IMR-90 (cell line): ENCODE results near the gene LLPH. TPM values are rescaled to one million over a fixed set of nuclear protein-coding genes. Genes with fewer than 3 reads are reported as not detected.

Experiments used
- ATAC-seq: fragments of 200-7000 bp; cut with Tn5 transposase; 2 replicates; pipeline ENCODE4 v1.9.1; 2020; ENCODE audit warnings: low read depth, mild to moderate bottlenecking, moderate library complexity
- BruUV-seq: library from RNA; stranded (reverse); fragments of 400-500 nt; replicated peaks from 2 replicates; lab custom pipeline; 2021; lab: Mats Ljungman, UMichigan
- CTCF ChIA-PET: fragments of 300-600 bp; formaldehyde crosslinking; extraction: SDS; loops from one replicate; lab custom pipeline; 2021; ENCODE audit warnings: antibody characterized with exemption; lab: Yijun Ruan, JAX
- POLR2A ChIA-PET: fragments of 300-600 bp; sonication (Branson Sonifier 250); formaldehyde crosslinking; loops from one replicate; lab custom pipeline; 2022; ENCODE audit warnings: antibody characterized with exemption; ENCODE audit not compliant: unreplicated experiment; lab: Charles Lee
- DNase-seq: peaks from one replicate; pipeline ENCODE4 v3.0.0; 2013
- H2AFZ ChIP-seq: replicated peaks from 2 replicates; pipeline ENCODE3; 2013; ENCODE audit warnings: low read length, mild to moderate bottlenecking; ENCODE audit not compliant: poor library complexity
- H2AK5ac ChIP-seq: 2 replicates; pipeline ENCODE4 v1.6.1; 2013; ENCODE audit warnings: low read depth, low read length, inconsistent platforms
- H2AK9ac ChIP-seq: replicated peaks from 2 replicates; pipeline ENCODE3; 2013; ENCODE audit warnings: mild to moderate bottlenecking, low read depth, low read length, moderate library complexity; ENCODE audit not compliant: poor library complexity
- H2BK120ac ChIP-seq: 2 replicates; pipeline ENCODE4 v1.6.1; 2013; ENCODE audit warnings: low read depth, low read length, inconsistent platforms
- H2BK15ac ChIP-seq: 3 replicates; pipeline ENCODE4 v1.6.1; 2013; ENCODE audit warnings: low read depth, low read length, inconsistent platforms
- H2BK20ac ChIP-seq: 2 replicates; pipeline ENCODE4 v1.6.1; 2013; ENCODE audit warnings: low read depth, mild to moderate bottlenecking, inconsistent platforms, low read length, moderate library complexity
- H2BK5ac ChIP-seq: 2 replicates; pipeline ENCODE4 v1.6.1; 2013; ENCODE audit warnings: mild to moderate bottlenecking, low read depth, low read length, inconsistent platforms; ENCODE audit not compliant: poor library complexity, severe bottlenecking
- H3K14ac ChIP-seq: replicated peaks from 2 replicates; pipeline ENCODE4 v1.6.1; 2013; ENCODE audit warnings: low read depth, low read length, inconsistent platforms
- H3K18ac ChIP-seq: 2 replicates; pipeline ENCODE4 v1.6.1; 2013; ENCODE audit warnings: low read depth, low read length, control low read depth
- H3K23ac ChIP-seq: 2 replicates; pipeline ENCODE4 v1.6.1; 2013; ENCODE audit warnings: low read depth, low read length, inconsistent platforms
- H3K27ac ChIP-seq: 2 replicates; pipeline ENCODE4 v1.5.1; 2013; ENCODE audit warnings: mild to moderate bottlenecking, control low read depth, low read length; ENCODE audit not compliant: insufficient read depth
- H3K27me3 ChIP-seq: 2 replicates; pipeline ENCODE4 v1.6.1; 2013; ENCODE audit warnings: low read length; ENCODE audit not compliant: control insufficient read depth, insufficient read depth
- H3K36me3 ChIP-seq: 2 replicates; pipeline ENCODE4 v1.6.1; 2013; ENCODE audit warnings: low read length, mixed read lengths; ENCODE audit not compliant: control insufficient read depth, insufficient read depth
- H3K4ac ChIP-seq: 2 replicates; pipeline ENCODE4 v1.6.1; 2013; ENCODE audit warnings: low read depth, low read length, inconsistent platforms
- H3K4me1 ChIP-seq: 2 replicates; pipeline ENCODE4 v1.6.1; 2013; ENCODE audit warnings: low read length, mixed read lengths; ENCODE audit not compliant: control insufficient read depth, insufficient read depth
- H3K4me2 ChIP-seq: 2 replicates; pipeline ENCODE4 v1.6.1; 2013; ENCODE audit warnings: low read depth, mild to moderate bottlenecking, control low read depth, low read length, moderate library complexity
- H3K4me3 ChIP-seq: 2 replicates; pipeline ENCODE4 v1.5.1; 2013; ENCODE audit warnings: low read depth, mild to moderate bottlenecking, control low read depth, low read length, moderate library complexity; ENCODE audit not compliant: insufficient read depth
- H3K56ac ChIP-seq: 2 replicates; pipeline ENCODE4 v1.6.1; 2013; ENCODE audit warnings: low read length, inconsistent platforms; ENCODE audit not compliant: insufficient read depth; ENCODE audit errors: extremely low read depth
- H3K79me1 ChIP-seq, 2 experiments: 2 replicates each; pipeline ENCODE4 v1.6.1; 2013; ENCODE audit warnings: low read length in 2 of 2, inconsistent platforms in 1 of 2, low read depth in 1 of 2
- H3K9ac ChIP-seq: 2 replicates; pipeline ENCODE4 v1.6.1; 2013; ENCODE audit warnings: low read depth, low read length, control low read depth
- H3K9me1 ChIP-seq: 2 replicates; pipeline ENCODE4 v1.6.1; 2013; ENCODE audit warnings: low read length, inconsistent platforms; ENCODE audit not compliant: insufficient read depth
- H3K9me3 ChIP-seq: 2 replicates; pipeline ENCODE4 v1.6.1; 2013; ENCODE audit warnings: low read length; ENCODE audit not compliant: control insufficient read depth, insufficient read depth
- H4K20me1 ChIP-seq: 2 replicates; pipeline ENCODE4 v1.6.1; 2013; ENCODE audit warnings: low read length, inconsistent platforms; ENCODE audit not compliant: insufficient read depth
- H4K5ac ChIP-seq: 2 replicates; pipeline ENCODE4 v1.6.1; 2013; ENCODE audit warnings: mild to moderate bottlenecking, low read depth, low read length, control low read depth
- H4K8ac ChIP-seq, 2 experiments: 2 replicates each; pipeline ENCODE4 v1.6.1; 2013; ENCODE audit warnings: low read depth in 2 of 2, low read length in 2 of 2, control low read depth in 1 of 2, inconsistent platforms in 1 of 2
- H4K91ac ChIP-seq: 2 replicates; pipeline ENCODE4 v1.6.1; 2013; ENCODE audit warnings: low read depth, low read length, inconsistent platforms; ENCODE audit not compliant: insufficient read depth
- CEBPB ChIP-seq: IDR thresholded peaks from 2 replicates; pipeline ENCODE4 v1.6.1; 2012; ENCODE audit warnings: low read depth, low read length, improper control_type of control experiment
- CHD1 ChIP-seq: IDR thresholded peaks from 2 replicates; pipeline ENCODE4 v1.6.1; 2012; ENCODE audit warnings: low read depth, low read length, improper control_type of control experiment
- MAFK ChIP-seq: IDR thresholded peaks from 2 replicates; pipeline ENCODE4 v1.6.1; 2012; ENCODE audit warnings: low read depth, low read length, improper control_type of control experiment
- MAZ ChIP-seq: IDR thresholded peaks from 2 replicates; pipeline ENCODE4 v1.6.1; 2012; ENCODE audit warnings: low read depth, mild to moderate bottlenecking, low read length, improper control_type of control experiment, moderate library complexity, borderline replicate concordance
- WGBS, 2 experiments: methylation state at CpG; one replicate each; pipeline versions ENCODE4 v1.1.5 to v1.1.7; 2013; ENCODE audit warnings: missing lambda C conversion rate in 2 of 2; ENCODE audit not compliant: insufficient read length in 1 of 2; ENCODE audit errors: extremely low coverage in 2 of 2; 5-methylcytosine and 5-hydroxymethylcytosine counted together
- dilution Hi-C: fragments of 300-500 bp; cut with HindIII; formaldehyde crosslinking; loops from one replicate; pipeline ENCODE4 v1.14.3; 2018; ENCODE audit warnings: low sequenced_read_pairs; ENCODE audit not compliant: unreplicated experiment
- in situ Hi-C: fragments of 300-500 bp; cut with MboI; formaldehyde crosslinking; loops from 3 replicates; pipeline ENCODE4 v1.14.3; 2019; ENCODE audit warnings: low sequenced_read_pairs, inconsistent platforms, mixed read lengths
- intact Hi-C: fragments of 100-400 bp; cut with micrococcal nuclease; formaldehyde crosslinking; loops from 2 replicates; pipeline ENCODE4 v1.10.0; 2022
- polyA plus RNA-seq, 3 experiments: library from polyadenylated mRNA; depleted of rRNA; stranded (reverse); fragments of >200 nt; gene quantifications; 2 replicates each; pipeline ENCODE4 v1.2.3, GENCODE V29; 2012; ENCODE audit warnings: low replicate concordance in 1 of 3
- total RNA-seq: library from RNA; depleted of rRNA; stranded (reverse); fragments of >200 nt; gene quantifications from 2 replicates; pipeline ENCODE4 v1.2.3, GENCODE V29; 2012

The LLPH gene
- total and polyA plus RNA-seq, 2 of the 4 experiments (the other 2 are of a cell fraction) = 2.7 to 17.0 TPM

DNA sequence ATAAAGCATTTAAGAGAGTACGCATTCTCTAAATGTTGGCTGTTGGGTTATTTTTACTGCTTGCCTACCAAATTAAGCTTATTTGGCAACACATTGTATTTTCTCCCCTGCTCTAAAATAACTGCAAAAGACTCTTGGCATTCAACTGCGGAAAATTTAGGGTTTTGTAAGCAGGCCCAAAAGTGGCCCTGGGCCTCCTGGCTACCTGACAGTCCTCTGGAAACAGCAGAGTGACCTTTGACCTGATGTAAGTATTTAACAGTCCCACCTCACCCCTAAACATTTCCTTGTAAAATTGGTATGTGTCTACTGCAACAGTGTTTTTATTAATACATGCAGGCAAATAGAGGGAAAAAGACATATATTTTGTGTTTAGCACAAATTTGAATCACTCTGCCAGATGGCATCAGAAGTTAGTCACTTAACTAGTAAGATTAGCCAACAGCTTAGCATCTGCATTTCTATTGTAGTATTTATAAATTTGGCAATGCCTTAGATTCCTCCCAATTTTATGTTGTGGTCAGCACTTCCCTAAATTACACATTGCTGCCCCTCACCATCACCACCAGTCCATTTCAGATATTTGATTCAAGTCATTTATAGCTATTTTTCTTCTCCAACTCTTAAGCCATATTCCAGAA lies 11.2 kb downstream of the LLPH start:
- H3K79me1 ChIP-seq = peaks cover 1 to 2% of the 10 kb centered on the region in 2 experiments; a peak in 3 of 4 replicates
- no peak overlapping the region for H2BK20ac ChIP-seq
- dilution Hi-C loops (no loop called here), in situ Hi-C loops (no loop called here), intact Hi-C loops (no loop called here)
- H3K4me2 ChIP-seq = no peak overlapping the region
- no peak overlapping the region for H2BK120ac ChIP-seq
- TF ChIP-seq MAFK = 0 out of 2 replicates have a peak, but pooled peaks have one; percentile 22
- no peak for TF ChIP-seq CHD1
- no peak for TF ChIP-seq MAZ
- peak; percentile 15; the same call in 1 of the 2 replicates for TF ChIP-seq CEBPB
- H4K91ac ChIP-seq = no peak overlapping the region
- ChIA-PET CTCF (no interaction called here), POLR2A (no interaction called here)
- H3K9me1 ChIP-seq = peaks cover 6% of the 10 kb centered on the region; the same call in 1 of the 2 replicates
- no peak overlapping the region for H2AK9ac ChIP-seq
- no peak overlapping the region for H2AFZ ChIP-seq
- DNase-seq (peak; percentile 29), ATAC-seq (no peak)
- no peaks in the 10 kb centered on the region; the same call in 1 of the 2 replicates for H4K20me1 ChIP-seq
- H3K27ac ChIP-seq = no peak overlapping the region
- no peak overlapping the region for H3K18ac ChIP-seq
- no peak overlapping the region for H3K23ac ChIP-seq
- H3K56ac ChIP-seq = no peak overlapping the region
- peaks cover 11% of the 10 kb centered on the region for H3K36me3 ChIP-seq
- no CpG with 5 or more reads among the region's 2 CpGs for WGBS, 2 experiments
- no peak overlapping the region for H3K14ac ChIP-seq
- BruUV-seq = no TSS peak
- H3K4me1 ChIP-seq = no peaks in the 10 kb centered on the region
- H3K4ac ChIP-seq = no peak overlapping the region
- no peak overlapping the region for H3K9ac ChIP-seq
- no peak overlapping the region for H3K4me3 ChIP-seq
- no peak overlapping the region for H2AK5ac ChIP-seq
- no peaks in the 10 kb centered on the region for H3K27me3 ChIP-seq
- H2BK5ac ChIP-seq = no peak overlapping the region
- no peaks in the 10 kb centered on the region for H3K9me3 ChIP-seq
- no peak overlapping the region for H2BK15ac ChIP-seq
- H4K8ac ChIP-seq = no peak overlapping the region
- H4K5ac ChIP-seq = no peak overlapping the region
